Measurements from ENCODE around the gene PLXDC2. TPM values are rescaled to one million over a fixed set of nuclear protein-coding genes. Genes with fewer than 3 reads are reported as not detected.

PLXDC2 gene
- total RNA-seq, 1 experiment from 2014 or later = 38.7 TPM

DNA sequence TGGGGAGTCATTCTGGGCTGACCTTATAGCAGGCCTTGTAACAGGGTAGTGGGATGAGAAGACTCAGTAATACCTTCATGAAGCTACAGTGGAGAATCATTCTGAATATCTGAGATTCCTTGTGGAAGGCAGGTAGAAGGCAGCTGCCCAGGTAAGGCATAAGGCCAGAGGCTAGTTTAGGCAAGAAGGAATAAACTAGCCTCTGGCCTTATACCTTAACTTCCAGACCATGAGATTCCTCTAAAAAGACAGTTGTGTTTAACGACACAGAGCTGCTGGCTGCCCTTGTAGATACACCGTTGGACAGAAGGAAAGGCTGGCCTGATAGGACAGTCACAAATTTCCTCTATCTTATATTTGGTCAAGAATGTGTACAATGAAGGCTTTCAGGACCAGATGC lies 268.2 kb downstream of the PLXDC2 start:
- Histone ChIP-seq H2BK15ac (ENCODE audit: low read depth, low read length) (no peak overlapping the region), H3K4ac (ENCODE audit: low read depth, low read length) (no peak overlapping the region), H3K79me1 (ENCODE audit: insufficient read depth, low read depth, low read length, poor library complexity, severe bottlenecking) (no peaks in the 10 kb centered on the region), H2AK5ac (ENCODE audit: insufficient read length, low read length) (no peak overlapping the region), H2BK20ac (ENCODE audit: low read depth, low read length, poor library complexity, severe bottlenecking) (no peak overlapping the region), H3K56ac (ENCODE audit: insufficient read length, low read depth, low read length) (no peak overlapping the region), H2AFZ (ENCODE audit: low read length) (no peak overlapping the region), H3K4me2 (ENCODE audit: insufficient read depth, insufficient read length, low read length) (no peak overlapping the region), H2BK120ac (ENCODE audit: low read depth, low read length, poor library complexity, severe bottlenecking) (no peak overlapping the region), H4K20me1 (ENCODE audit: control insufficient read depth, insufficient read depth, insufficient read length) (no peaks in the 10 kb centered on the region), H3T11ph (ENCODE audit: low read length) (no peak overlapping the region), H3K79me2 (ENCODE audit: insufficient read depth, low read length) (no peaks in the 10 kb centered on the region), H4K5ac (ENCODE audit: insufficient read length, low read depth, low read length) (no peak overlapping the region), H3K23me2 (ENCODE audit: insufficient read length, low read depth, low read length, poor library complexity, severe bottlenecking) (no peaks in the 10 kb centered on the region), H3K23ac (ENCODE audit: insufficient read length, low read depth, low read length) (no peak overlapping the region), H4K8ac (replicated peaks; ENCODE audit: insufficient read length, low read depth, low read length) (no peak overlapping the region), H2BK12ac (ENCODE audit: insufficient read length, low read depth, low read length) (no peak overlapping the region), H3K27me3 (ENCODE audit: insufficient read depth, low read length) (no peaks in the 10 kb centered on the region), H3K9me3 (ENCODE audit: control insufficient read depth, low read depth, low read length) (no peaks in the 10 kb centered on the region), H4K91ac (ENCODE audit: insufficient read length, low read depth, low read length) (no peak overlapping the region), H3K27ac (ENCODE audit: insufficient read length, low read depth, low read length) (no peak overlapping the region), H3K4me1 (ENCODE audit: insufficient read depth, low read length) (0 out of 2 replicates have a peak, but pooled peaks cover 6% of the 10 kb centered on the region), H3K14ac (ENCODE audit: insufficient read depth, low read length) (no peak overlapping the region), H3K18ac (ENCODE audit: insufficient read length, low read depth, low read length) (no peak overlapping the region), H3K9ac (ENCODE audit: extremely low read depth, insufficient read length, low read length) (no peak overlapping the region), H2BK5ac (ENCODE audit: insufficient read length, low read length) (no peak overlapping the region)
- H3K4me1 Mint-ChIP-seq = peaks cover 6 to 14% of the 10 kb centered on the region in 2 experiments; a peak in 2 of 4 replicates
- H3K4me3 Mint-ChIP-seq = no peak overlapping the region
- peaks cover 6 to 10% (median 8%) of the 10 kb centered on the region in 3 experiments; a peak in 5 of 7 replicates for H3K36me3 Mint-ChIP-seq (ENCODE audit: insufficient read depth in 1 of 3, low read depth in 3 of 3)
- H3K9me3 Mint-ChIP-seq = peaks cover 3% of the 10 kb centered on the region in 2 experiments; a peak in 2 of 5 replicates
- H3K27me3 Mint-ChIP-seq (ENCODE audit: low read depth) = no peaks in the 10 kb centered on the region
- no CpG with 5 or more reads among the region's 2 CpGs for WGBS (ENCODE audit: extremely low coverage, insufficient read length, low lambda C conversion rate)
- no peak for DNase-seq
- TF ChIP-seq, protein P1, sequence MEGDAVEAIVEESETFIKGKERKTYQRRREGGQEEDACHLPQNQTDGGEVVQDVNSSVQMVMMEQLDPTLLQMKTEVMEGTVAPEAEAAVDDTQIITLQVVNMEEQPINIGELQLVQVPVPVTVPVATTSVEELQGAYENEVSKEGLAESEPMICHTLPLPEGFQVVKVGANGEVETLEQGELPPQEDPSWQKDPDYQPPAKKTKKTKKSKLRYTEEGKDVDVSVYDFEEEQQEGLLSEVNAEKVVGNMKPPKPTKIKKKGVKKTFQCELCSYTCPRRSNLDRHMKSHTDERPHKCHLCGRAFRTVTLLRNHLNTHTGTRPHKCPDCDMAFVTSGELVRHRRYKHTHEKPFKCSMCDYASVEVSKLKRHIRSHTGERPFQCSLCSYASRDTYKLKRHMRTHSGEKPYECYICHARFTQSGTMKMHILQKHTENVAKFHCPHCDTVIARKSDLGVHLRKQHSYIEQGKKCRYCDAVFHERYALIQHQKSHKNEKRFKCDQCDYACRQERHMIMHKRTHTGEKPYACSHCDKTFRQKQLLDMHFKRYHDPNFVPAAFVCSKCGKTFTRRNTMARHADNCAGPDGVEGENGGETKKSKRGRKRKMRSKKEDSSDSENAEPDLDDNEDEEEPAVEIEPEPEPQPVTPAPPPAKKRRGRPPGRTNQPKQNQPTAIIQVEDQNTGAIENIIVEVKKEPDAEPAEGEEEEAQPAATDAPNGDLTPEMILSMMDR (conservative IDR thresholded peaks at IDR 0.05) = no peak
- H3K27ac Mint-ChIP-seq = peak overlapping the region in 1 of 3 experiments; percentile 89; a peak in 2 of 7 replicates

Data from H9 (cell line).